ENCODE measurements around the gene UGT1A6.
"Not testable (repeated sequence)": the region's sequence is repeated elsewhere in the genome, so short reads cannot be mapped to it uniquely, and the experiment has no call there.

The UGT1A6 gene

GRCh38 chr2:233688341-233688740, 4.3 kb upstream of the UGT1A6 start:
- H3K27me3 ChIP-seq (ENCODE audit: insufficient read depth, low read length) = no peaks in the 10 kb centered on the region
- no peak overlapping the region for H3K27ac ChIP-seq (ENCODE audit: low read length)
- no peak overlapping the region for H3K4me3 ChIP-seq (ENCODE audit: low read length)
- H3K9ac ChIP-seq (ENCODE audit: low read depth, low read length) = no peak overlapping the region
- H3K36me3 ChIP-seq (ENCODE audit: insufficient read depth, low read depth, low read length) = no peaks in the 10 kb centered on the region
- H3K9me3 ChIP-seq (ENCODE audit: insufficient read depth, low read depth, low read length) = no peaks in the 10 kb centered on the region
- H3K4me1 ChIP-seq (ENCODE audit: insufficient read depth, low read length) = peaks cover 3% of the 10 kb centered on the region; the same call in 1 of the 2 replicates

DNA sequence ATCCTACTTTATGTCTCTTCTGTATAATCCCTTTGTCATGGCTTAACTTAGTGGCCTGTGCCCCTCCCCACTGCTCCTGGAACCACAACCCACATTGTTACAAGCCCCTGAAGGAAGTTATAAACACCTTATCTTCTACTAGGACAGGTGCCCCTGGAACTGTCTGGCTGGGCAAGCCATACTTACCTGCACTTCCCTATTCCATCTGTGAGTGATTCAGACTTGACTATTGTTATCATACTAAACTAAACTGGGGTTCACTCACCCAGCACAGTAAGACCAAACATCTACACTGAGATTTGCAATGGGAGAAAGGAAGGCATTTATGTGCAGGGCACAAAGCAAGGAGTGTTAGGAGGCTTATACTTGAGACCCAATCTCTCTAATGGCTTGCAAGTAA, 3.7 kb upstream of the UGT1A6 start:
- Histone ChIP-seq H3K9ac (ENCODE audit: low read depth, low read length) (no peak overlapping the region), H3K4me1 (ENCODE audit: insufficient read depth, low read length) (peaks cover 3% of the 10 kb centered on the region; the same call in 1 of the 2 replicates), H3K27ac (ENCODE audit: low read length) (no peak overlapping the region), H3K27me3 (ENCODE audit: insufficient read depth, low read length) (no peaks in the 10 kb centered on the region), H3K36me3 (ENCODE audit: insufficient read depth, low read depth, low read length) (no peaks in the 10 kb centered on the region), H3K4me3 (ENCODE audit: low read length) (no peak overlapping the region), H3K9me3 (ENCODE audit: insufficient read depth, low read depth, low read length) (no peaks in the 10 kb centered on the region)

GRCh38 chr2:233689501-233689900, 3.2 kb upstream of the UGT1A6 start:
- Histone ChIP-seq H3K27ac (ENCODE audit: low read length) (no peak overlapping the region), H3K4me1 (ENCODE audit: insufficient read depth, low read length) (peaks cover 3% of the 10 kb centered on the region; the same call in 1 of the 2 replicates)

DNA sequence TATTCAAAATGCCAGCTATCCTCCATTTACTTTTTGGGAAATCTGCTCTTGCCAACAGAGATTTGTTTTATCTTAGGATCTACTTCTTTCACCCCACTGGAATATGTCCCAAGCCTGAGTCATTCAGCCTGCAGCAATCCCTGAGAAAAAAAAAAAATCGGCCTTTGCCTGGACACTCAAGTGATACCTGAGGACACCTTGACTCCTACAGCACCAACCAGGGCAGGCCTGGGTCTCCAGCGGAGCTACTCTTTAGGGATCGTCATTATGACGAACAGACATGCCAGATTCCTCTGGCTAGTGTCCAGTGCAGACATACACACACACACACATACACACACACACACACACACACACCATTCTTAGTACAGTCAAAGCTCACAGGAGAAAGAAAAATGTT, 2.2 kb upstream of the UGT1A6 start:
- H3K27ac ChIP-seq (ENCODE audit: low read length) = no peak overlapping the region
- no peaks in the 10 kb centered on the region for H3K9me3 ChIP-seq (ENCODE audit: insufficient read depth, low read depth, low read length)
- H3K4me1 ChIP-seq (ENCODE audit: insufficient read depth, low read length) = peaks cover 3% of the 10 kb centered on the region; the same call in 1 of the 2 replicates
- no peak overlapping the region for H3K4me3 ChIP-seq (ENCODE audit: low read length)
- H3K27me3 ChIP-seq (ENCODE audit: insufficient read depth, low read length) = no peaks in the 10 kb centered on the region
- no peak overlapping the region for H3K9ac ChIP-seq (ENCODE audit: low read depth, low read length)
- H3K36me3 ChIP-seq (ENCODE audit: insufficient read depth, low read depth, low read length) = no peaks in the 10 kb centered on the region

More at GRCh38 chr2:233689501-233689900, 3.2 kb upstream of the UGT1A6 start:
- Histone ChIP-seq H3K4me3 (ENCODE audit: low read length) (no peak overlapping the region), H3K9ac (ENCODE audit: low read depth, low read length) (no peak overlapping the region), H3K9me3 (ENCODE audit: insufficient read depth, low read depth, low read length) (no peaks in the 10 kb centered on the region), H3K36me3 (ENCODE audit: insufficient read depth, low read depth, low read length) (no peaks in the 10 kb centered on the region), H3K27me3 (ENCODE audit: insufficient read depth, low read length) (no peaks in the 10 kb centered on the region)

DNA sequence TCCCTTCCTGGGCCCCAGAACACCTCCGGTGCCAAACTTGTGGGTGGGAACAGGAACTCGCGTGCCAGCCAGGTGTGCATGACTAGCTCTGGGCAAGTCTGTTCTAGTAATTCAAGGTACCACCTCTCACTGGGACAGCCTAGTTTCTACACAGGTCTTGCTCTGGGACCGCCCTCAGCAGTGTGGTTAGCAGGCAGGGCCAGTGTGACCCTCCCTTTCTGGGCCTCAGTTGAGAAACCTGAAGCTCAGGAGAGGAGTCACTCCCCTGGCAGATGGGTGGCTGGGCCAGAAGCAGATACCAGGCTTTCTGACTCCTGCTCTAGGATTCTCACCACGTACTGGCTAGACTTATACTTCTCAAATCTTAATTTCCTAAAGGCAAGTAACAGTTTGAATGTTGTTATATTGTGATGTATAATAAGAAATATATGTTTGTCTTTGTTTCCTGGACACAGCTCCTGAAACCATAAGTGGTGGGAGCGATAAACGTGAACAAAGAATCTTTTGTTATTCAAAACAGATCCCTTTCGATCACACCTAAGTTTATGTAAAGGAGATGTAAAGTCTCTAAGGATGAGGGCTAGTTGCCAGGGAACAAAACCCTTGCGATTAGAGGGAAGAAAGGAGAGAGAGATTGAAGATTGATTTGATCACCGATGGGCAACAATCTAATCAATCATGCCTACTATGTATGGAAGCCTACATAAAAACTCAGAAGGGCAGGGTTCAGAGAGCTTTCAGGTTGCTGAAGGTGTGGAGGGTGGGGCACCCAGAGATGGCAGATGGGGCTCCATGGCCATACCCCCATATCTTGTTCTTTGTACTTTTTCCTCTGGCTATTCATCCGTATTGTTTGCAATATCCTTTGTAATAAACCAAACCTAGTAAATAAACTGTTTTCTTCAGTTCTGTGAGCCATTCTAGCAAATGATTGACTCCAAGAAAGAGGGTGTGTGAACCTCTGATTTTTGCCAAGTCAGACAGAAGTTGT, 952 bp upstream of the UGT1A6 start:
- H3K4me1 ChIP-seq (ENCODE audit: insufficient read depth, low read length) = peaks cover 3% of the 10 kb centered on the region; the same call in 1 of the 2 replicates
- no peaks in the 10 kb centered on the region for H3K27me3 ChIP-seq (ENCODE audit: insufficient read depth, low read length)
- no peaks in the 10 kb centered on the region for H3K9me3 ChIP-seq (ENCODE audit: insufficient read depth, low read depth, low read length)
- H3K9ac ChIP-seq (ENCODE audit: low read depth, low read length) = no peak overlapping the region
- no peak overlapping the region for H3K27ac ChIP-seq (ENCODE audit: low read length)
- H3K4me3 ChIP-seq (ENCODE audit: low read length) = no peak overlapping the region
- no peaks in the 10 kb centered on the region for H3K36me3 ChIP-seq (ENCODE audit: insufficient read depth, low read depth, low read length)

DNA sequence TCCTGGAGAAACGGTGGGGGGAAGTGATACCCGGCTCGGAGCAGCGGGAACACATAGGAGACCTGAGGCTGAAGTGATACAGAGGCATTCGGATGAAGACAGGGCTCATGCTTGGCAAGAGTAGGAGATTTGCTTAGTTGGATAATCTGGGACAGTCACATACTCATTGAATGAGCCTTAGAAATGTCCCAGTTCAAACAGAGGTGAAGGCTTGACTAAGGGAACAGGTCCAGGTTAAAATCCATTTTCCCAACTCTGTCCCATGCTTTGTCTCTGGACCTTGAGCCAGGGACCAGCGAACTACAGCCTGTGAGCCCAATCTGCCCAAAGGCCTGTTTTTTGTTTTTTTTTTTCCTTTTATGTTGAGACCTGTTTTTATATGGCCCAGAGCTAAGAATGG, 1.3 kb downstream of the UGT1A6 start:
- Histone ChIP-seq H3K27me3 (ENCODE audit: insufficient read depth, low read length) (no peaks in the 10 kb centered on the region), H3K9me3 (ENCODE audit: insufficient read depth, low read depth, low read length) (no peaks in the 10 kb centered on the region), H3K4me1 (ENCODE audit: insufficient read depth, low read length) (0 out of 2 replicates have a peak, but pooled peaks cover 3% of the 10 kb centered on the region), H3K4me3 (ENCODE audit: low read length) (no peak overlapping the region), H3K36me3 (ENCODE audit: insufficient read depth, low read depth, low read length) (no peaks in the 10 kb centered on the region), H3K27ac (ENCODE audit: low read length) (no peak overlapping the region), H3K9ac (ENCODE audit: low read depth, low read length) (no peak overlapping the region)

DNA sequence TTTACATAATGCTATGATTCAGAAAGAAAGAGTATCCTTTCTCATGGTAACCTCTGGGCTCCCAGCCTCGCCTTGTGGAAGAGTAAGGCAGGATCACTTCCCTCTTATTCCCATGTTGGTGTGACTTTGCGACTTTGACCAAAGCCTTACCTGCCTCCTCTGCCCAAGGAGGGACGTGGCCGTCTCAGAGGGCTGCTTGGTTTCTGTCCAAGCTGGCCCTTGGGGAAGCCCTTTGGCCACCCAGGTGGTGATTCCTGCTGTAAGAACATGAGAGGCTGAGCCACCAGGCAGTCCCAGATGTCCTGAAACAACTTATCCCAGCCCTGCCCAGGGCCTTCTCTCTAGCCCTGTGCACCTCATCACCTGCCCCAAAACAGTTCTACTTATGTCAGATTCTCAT, 6.0 kb downstream of the UGT1A6 start:
- Histone ChIP-seq H3K4me1 (ENCODE audit: insufficient read depth, low read length) (peaks cover 7% of the 10 kb centered on the region), H3K4me3 (ENCODE audit: low read length) (no peak overlapping the region)

DNA sequence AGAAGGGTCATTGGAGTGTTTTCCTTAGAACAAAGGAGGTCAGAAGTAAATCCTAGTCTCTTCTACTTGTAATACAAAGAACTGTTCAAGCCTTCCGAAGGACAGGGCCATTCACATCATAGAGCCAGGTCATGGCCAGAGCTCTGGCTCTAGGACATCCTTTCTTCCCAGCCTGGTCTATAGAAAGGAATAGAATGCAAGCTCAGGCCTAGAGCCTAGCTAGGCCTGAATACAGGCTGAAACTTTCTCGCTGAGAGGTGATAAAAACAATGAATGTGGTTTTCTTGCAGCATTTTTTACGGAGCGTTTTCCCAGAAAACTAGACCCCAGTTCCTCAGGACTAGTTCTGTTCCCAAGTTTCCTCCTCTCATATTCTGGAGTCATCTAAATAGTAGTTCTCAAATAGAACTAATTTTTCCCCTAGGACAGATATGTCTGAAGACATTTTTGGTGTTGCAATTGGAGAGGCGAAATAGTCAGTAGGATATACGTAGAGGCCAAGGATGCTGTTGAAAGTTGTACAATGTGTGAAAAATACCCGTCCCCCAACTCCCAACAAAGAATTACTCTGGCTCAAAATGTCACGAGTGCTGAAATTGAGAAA, 6.8 kb downstream of the UGT1A6 start:
- peak overlapping the region; percentile 84 for H3K27ac ChIP-seq (ENCODE audit: low read length)
- H3K27me3 ChIP-seq (ENCODE audit: insufficient read depth, low read length) = no peaks in the 10 kb centered on the region
- H3K4me3 ChIP-seq (ENCODE audit: low read length) = no peak overlapping the region
- H3K36me3 ChIP-seq (ENCODE audit: insufficient read depth, low read depth, low read length) = no peaks in the 10 kb centered on the region
- peak overlapping the region; percentile 9; the same call in 1 of the 2 replicates for H3K9ac ChIP-seq (ENCODE audit: low read depth, low read length)
- peaks cover 7% of the 10 kb centered on the region for H3K4me1 ChIP-seq (ENCODE audit: insufficient read depth, low read length)
- no peaks in the 10 kb centered on the region for H3K9me3 ChIP-seq (ENCODE audit: insufficient read depth, low read depth, low read length)

More for the DNA sequence above, 6.0 kb downstream of the UGT1A6 start:
- Histone ChIP-seq H3K36me3 (ENCODE audit: insufficient read depth, low read depth, low read length) (no peaks in the 10 kb centered on the region), H3K27ac (ENCODE audit: low read length) (no peak overlapping the region), H3K9me3 (ENCODE audit: insufficient read depth, low read depth, low read length) (no peaks in the 10 kb centered on the region), H3K9ac (ENCODE audit: low read depth, low read length) (no peak overlapping the region), H3K27me3 (ENCODE audit: insufficient read depth, low read length) (no peaks in the 10 kb centered on the region)

DNA sequence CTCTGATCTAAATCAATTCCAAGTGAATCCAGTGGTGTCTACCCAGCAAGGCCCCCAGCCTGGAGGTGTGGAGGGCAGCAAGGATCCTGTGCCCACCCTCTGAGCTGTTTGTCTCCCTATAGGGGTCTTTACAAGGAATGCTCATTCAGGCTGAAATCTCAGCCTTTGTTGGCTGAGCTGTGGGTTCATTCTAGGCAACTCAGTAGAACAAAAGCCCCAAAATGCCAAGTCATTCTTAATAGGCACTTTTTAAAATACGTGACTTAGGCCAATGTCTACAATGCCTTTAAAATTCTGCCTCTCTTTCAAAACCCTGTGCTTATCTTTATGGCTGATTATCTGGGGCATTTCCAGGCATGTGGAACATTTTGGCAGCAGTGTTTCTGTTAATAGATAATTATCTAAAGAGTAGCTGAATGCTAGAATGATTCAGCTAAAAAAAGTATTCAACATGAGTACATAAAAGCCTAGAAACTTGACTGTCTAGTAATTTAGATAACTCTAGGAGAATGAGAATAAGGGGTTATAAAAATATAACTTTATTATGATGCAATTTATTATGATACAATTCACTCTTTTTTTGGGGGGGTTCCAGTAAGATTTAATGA, 7.4 kb downstream of the UGT1A6 start:
- peak overlapping the region; percentile 9; the same call in 1 of the 2 replicates for H3K9ac ChIP-seq (ENCODE audit: low read depth, low read length)
- H3K9me3 ChIP-seq (ENCODE audit: insufficient read depth, low read depth, low read length) = no peaks in the 10 kb centered on the region

DNA sequence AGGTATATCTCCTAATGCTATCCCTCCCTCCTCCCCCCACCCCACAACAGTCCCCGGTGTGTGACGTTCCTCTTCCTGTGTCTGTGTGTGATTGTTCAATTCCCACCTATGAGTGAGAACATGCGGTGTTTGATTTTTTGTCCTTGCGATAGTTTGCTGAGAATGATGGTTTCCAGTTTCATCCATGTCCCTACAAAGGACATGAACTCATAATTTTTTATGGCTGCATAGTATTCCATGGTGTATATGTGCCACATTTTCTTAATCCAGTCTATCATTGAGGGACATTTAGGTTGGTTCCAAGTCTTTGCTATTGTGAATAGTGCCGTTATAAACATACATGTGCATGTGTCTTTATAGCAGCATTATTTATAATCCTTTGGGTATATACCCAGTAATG, 8.2 kb downstream of the UGT1A6 start:
- not testable (repeated sequence) for H3K36me3 ChIP-seq (ENCODE audit: insufficient read depth, low read depth, low read length); H3K4me1 ChIP-seq (ENCODE audit: insufficient read depth, low read length); H3K9me3 ChIP-seq (ENCODE audit: insufficient read depth, low read depth, low read length); H3K27ac ChIP-seq (ENCODE audit: low read length); H3K4me3 ChIP-seq (ENCODE audit: low read length); H3K27me3 ChIP-seq (ENCODE audit: insufficient read depth, low read length); H3K9ac ChIP-seq (ENCODE audit: low read depth, low read length)

More for the DNA sequence above, 7.4 kb downstream of the UGT1A6 start:
- Histone ChIP-seq H3K27ac (ENCODE audit: low read length) (peak overlapping the region; percentile 84), H3K4me1 (ENCODE audit: insufficient read depth, low read length) (peaks cover 7% of the 10 kb centered on the region), H3K36me3 (ENCODE audit: insufficient read depth, low read depth, low read length) (no peaks in the 10 kb centered on the region), H3K27me3 (ENCODE audit: insufficient read depth, low read length) (no peaks in the 10 kb centered on the region), H3K4me3 (ENCODE audit: low read length) (no peak overlapping the region)

- Histone ChIP-seq H3K9me3 (ENCODE audit: insufficient read depth, low read depth, low read length) (no peaks in the 10 kb centered on the region), H3K27ac (ENCODE audit: low read length) (no peak overlapping the region), H3K4me3 (ENCODE audit: low read length) (no peak overlapping the region), H3K4me1 (ENCODE audit: insufficient read depth, low read length) (peaks cover 7% of the 10 kb centered on the region), H3K9ac (ENCODE audit: low read depth, low read length) (no peak overlapping the region), H3K27me3 (ENCODE audit: insufficient read depth, low read length) (no peaks in the 10 kb centered on the region), H3K36me3 (ENCODE audit: insufficient read depth, low read depth, low read length) (no peaks in the 10 kb centered on the region)
These were observed 9.5 kb downstream of the UGT1A6 start for GRCh38 chr2:233702238-233702637.
